HG02763 (cell line): ENCODE data around the gene PARP4.
"Not testable (repeated sequence)": the region's sequence is repeated elsewhere in the genome, so short reads cannot be mapped to it uniquely, and the experiment has no call there.

ENCODE experiments used
- ATAC-seq: cut with Tn5 transposase; IDR thresholded peaks from one replicate; pipeline ENCODE4 v1.9.1; 2021; ENCODE audit warnings: mild to moderate bottlenecking, moderate library complexity; ENCODE audit not compliant: unreplicated experiment

PARP4 gene

DNA sequence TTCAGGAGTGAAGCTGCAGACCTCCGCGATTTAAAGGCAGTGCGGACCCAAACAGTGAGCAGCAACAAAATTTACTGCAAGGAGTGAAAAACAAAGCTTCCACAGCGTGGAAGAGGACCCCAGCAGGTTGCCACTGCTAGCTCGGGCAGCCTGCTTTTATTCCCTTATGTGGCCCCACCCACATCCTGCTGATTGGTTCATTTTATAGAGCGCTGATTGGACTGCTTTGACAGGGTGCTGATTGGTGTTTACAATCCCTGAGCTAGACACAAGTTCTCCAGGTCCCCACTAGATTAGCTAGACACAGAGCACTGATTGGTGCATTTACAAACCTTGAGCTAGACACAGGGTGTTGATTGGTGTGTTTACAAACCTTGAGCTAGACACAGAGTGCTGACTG, 6.3 kb downstream of the PARP4 start:
- not testable (repeated sequence) for ATAC-seq

DNA sequence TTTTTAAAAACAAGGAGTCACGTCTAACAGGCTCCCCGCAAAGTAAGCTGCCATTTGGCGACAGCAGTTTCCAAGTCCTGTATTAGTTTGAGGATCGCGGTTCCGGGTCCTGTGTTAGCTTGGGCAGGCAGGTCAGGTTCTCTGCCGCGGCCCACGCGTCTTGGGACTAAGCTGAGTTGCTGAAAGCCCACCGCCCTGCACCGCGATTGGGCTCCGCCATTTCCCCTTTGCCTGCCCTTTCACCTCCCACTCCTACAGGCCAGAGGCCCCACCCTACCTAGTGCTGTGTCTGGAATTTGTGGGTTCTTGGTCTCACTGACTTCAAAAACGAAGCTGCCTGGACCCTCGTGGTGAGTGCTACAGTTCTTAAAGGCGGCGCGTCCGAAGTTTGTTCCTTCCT, 6.8 kb downstream of the PARP4 start:
- ATAC-seq: no peak

DNA sequence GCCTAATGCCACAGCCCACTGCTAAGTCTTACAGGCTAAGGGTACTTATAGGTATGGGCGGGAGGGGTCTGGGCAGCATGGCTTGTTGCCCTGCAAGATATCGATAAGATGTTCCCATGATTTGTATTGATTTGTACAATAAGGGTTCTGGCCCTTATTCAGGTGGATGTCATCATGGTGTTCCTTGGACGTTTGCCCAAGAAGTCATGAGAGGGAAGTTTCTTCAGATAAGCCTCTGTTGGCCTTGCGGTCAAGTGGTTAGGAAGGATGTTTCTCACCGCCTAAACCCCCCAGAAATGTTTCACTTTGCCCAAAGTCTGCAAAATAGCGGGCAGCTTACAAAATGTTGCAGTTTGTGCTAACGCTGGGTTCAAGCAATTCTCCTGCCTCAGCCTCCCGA, 7.3 kb downstream of the PARP4 start:
- no peak for ATAC-seq

DNA sequence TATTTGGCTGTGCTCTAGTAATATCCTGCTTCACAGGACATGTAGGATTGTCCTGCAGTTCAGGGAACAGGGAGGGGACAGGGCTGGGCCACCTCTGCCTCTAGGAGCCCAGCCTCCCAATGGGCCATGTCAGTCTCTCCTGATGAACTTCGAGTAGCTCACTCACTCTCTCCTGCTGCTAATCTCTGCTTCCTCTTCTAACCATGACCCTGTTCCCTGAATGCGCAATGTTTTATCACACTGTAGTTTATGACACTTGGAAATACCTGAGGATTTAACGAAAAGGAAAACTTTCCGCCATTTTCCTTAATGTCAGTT, 9.2 kb downstream of the PARP4 start:
- ATAC-seq: no peak

DNA sequence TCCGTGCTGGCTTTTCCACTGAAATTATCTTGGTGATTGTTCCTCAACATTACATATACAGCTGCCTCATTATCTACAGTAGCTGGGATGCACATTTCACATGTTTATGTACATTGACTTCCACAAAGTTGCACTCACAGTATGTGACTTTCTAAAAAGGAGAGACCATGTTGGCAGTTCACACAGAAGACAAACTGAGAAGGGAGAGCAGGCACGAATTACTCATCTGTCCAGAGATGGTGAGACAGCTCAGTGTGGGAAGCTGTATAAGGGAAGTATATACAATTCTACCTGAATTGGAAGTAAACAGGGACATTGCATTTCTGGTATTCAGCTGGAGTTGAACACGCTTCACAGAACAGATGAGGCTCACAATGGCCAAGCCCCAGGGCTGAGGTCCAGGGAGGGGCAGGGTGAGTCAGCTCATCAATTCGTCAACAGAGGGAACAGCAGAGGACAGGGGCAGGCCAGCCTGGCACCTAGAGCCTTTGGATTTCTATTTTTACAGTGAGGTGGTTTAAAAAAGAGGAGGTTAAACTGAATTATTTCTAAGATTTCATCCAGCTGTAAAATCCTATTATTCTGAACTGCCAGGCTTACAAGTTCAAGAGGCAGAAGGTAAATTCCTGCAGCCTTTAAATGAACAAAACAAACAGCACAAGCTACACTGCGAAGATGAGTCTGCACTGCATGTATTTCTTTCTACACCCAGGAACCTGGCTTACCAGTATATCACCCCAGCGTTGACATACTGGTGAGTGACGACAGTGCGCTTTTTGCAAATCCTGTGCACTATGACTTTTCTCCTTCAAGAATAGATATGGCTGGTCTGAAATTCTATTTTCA, 9.8 kb downstream of the PARP4 start:
- ATAC-seq: no peak

DNA sequence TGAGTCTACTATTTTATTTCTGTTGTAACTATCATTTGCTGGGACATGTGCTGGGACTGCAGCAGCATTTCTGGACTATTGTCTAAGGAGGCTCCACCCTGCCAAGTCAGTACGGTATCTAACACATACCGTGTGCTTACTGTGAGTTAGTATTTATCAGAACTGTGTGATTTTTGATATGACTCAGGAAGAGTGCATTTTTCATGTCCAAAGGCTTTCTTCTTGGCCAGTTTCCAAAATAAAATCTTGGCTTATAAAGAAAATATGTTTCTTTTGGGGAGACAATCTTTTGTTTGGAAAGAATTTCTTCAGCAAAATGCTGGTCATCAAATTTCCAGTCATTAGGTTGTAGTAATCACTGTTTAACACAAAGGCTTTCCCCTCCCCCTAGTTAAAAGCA, 11.6 kb downstream of the PARP4 start:
- no peak for ATAC-seq

DNA sequence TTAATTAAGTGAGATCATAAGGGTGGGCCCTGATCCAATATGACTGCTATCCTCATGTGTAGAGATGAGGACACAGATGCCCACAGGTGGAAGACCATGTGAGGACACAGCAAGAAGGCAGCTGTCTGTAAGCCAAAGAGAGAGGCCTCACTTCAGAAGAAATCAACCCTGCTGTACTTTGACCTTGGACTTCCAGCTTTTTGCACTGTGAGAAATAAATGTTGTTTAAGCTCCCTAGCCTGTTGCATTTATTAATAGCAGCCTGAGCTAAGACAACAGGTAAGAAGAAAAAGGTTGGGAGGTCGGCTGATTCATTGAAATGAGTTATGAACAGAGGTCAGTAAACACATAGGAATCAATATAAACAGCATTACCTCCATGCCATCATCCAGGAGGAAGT, 14.8 kb downstream of the PARP4 start:
- ATAC-seq: no peak

DNA sequence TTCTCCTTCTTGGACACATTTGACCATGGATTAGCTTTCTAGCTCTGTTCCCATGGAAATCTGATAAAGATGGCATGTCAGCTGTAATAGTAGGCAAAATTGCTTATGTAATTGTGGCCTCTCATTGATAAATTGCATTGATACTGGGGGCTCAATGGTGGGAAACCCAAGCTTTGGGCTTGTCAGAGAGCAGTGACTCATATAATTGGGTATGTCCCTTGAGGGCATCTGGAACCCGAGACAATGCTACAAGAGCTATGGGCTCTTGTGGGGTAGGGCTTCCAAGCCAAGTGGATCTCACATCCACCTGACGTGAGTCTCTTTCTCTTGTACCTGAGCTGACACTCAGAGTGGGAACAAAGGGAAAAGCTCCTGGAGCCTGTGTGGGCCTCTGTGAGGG, 16.3 kb downstream of the PARP4 start:
- ATAC-seq: not testable (repeated sequence)

DNA sequence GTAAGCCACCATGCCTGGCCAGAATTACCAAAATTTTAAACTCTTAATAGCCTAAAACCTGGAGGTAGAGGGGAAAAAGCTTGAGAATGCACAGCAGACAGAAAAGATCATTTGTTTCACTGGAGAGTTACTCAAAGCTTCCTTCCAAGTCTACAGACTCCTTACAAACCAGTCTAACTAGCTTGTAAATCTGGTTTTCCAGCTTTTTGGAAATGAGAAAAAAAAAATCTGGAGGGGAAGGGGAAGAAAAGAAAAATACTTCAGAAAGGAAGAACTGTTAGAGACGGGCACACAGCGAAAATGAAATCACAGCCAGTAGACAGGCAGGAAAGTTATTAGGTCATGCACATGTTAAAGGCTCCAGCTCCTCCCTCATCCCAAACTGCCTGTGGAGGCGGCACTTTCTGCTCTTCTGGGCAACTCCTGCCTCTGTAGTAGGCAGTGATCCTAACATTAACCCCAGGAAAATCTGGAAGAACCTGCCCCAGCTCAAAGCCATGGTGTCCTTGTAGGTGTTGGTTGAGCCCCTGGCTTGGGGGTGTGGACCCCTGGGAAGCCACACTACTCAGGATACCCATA, 17.3 kb downstream of the PARP4 start:
- ATAC-seq: no peak

DNA sequence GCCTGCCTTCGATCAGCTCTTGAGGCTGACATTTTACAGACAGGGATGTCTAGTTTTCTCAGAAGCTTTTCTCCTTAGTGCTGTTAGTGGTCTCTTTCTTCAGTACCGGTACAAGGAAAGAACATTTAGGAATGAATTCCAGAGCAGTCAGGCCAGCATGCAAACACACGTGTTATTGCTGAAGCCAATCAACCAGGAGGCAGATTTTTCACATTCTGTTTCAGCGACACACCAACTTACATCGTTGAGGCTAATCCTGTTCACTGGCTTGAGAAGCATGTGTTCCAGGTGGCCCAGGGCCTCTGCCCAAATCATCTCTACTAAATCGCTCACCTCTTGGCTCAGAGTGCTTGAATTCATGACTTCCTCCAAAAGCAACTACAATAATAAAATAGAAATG, 19.2 kb downstream of the PARP4 start:
- ATAC-seq: no peak

DNA sequence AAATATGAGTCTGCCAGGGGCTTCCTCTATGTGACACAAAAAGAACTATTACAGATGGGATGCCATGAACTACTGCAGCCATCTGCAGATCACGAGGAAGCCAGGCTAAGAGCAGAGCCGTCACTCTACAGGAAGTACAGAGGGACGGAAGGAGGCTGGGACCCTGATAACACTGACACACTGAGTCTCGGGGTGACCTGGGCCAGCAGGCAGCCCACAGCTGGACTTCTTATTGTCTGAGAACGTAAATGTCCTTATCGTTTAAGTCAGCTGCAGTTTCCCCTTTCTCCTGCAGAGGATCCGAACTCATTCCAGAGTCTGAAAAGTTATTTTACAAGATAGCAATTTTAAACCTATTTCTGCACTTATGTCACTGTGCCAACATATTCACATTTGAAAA, 20.7 kb downstream of the PARP4 start:
- no peak for ATAC-seq

DNA sequence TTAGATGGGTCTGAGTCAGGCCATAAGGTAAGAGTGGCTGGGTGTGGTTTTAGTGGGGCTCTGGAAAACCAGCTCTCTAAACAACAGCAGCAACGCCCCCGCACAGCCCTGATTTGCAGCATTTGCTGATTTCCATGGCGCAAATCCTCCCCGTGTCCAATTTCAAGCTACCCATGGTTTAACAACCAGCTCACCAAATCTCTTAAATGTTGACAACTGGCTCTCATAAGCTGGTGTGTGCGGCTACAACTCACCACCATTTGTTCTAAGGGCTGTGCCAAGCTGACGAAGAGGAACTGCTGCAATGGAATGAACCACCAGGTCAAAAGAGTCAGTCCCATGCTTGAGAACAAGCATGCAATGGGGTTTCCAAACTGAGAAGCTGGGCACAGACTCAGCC, 22.9 kb downstream of the PARP4 start:
- ATAC-seq: no peak

DNA sequence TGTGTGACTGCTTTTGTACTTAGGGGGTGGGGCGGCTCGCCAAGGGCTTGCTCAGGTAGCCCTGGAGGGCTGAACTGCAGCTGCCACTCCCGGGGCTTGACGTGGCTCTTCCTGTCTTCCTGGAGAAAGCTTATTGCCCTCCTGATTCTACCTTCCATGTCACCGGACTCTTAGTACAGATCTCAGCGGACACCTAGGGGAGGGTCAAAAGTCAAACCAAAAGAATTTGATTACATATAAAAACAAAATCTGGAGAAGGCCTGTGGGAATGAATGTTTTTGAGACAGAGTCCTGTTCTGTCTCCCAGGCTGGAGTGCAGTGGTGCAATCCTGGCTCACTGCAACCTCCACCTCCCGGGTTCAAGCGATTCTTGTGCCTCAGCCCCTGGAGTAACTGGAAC, 24.5 kb downstream of the PARP4 start:
- ATAC-seq: not testable (repeated sequence)

DNA sequence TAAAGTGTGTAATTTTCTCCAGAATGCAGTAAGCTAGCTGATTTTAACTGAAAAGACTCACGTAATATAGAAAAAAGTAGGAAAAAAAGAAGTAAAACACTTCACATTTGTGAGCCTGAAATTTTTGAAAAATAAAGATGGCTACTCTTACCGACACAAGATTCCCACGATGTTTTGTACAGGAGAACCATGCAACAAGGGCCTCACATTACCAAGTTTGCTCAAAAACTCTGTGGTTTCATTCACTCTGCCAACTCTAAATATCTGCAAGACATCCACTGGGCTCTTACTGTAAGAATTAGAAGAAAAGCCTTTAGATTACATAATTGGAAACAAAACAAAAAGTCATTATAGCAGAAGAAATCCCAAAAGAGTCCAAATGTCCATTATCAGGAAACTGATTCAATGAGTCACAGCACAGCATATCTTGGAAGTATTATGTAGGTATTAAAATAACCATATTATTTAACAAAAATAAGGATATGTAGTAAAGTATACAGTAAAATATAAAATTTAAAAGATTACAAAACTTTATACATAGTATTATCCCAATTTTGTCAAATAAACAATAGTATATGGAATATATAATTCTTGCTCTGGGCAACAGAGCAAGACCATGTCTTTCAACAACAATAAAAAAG, 26.4 kb downstream of the PARP4 start:
- ATAC-seq: not testable (repeated sequence)

DNA sequence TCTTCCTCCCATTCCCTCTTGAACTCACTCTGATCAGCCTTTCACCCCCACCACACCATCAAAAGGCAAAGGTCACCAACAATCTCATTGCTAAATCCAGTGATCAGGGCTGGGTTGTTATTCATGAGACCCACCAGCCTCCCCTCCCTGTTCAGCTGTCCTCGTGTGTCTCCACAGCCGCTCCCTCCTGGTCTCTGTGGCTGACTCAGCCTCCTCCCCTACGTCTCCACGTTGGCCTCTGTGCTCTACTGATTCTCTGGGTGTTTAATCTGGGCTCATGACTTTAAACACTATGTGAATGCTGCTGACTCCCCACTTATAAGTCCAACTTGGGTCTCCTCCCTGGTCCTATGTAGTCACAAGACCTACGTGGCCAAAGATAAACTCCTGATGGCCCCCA, 38.9 kb downstream of the PARP4 start:
- no peak for ATAC-seq

DNA sequence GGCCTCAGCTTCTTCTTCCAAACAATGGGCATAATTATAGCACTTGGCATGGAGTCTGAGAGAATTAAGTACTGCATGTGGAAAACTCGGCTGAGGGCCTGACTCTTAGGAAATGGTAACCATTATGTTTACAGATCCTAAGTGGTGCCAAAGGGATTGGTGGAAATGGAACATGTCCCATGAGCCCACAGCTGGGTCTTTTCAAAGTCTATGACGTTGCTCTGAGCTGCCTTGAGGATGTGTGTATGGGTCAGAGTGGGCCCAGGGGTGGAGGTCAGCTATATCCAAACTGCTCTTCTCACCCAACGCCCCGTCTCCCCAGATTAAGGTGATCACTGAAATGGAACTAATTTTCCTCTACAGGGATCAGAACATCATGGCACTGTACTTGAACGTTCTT, 40.4 kb downstream of the PARP4 start:
- not testable (repeated sequence) for ATAC-seq

DNA sequence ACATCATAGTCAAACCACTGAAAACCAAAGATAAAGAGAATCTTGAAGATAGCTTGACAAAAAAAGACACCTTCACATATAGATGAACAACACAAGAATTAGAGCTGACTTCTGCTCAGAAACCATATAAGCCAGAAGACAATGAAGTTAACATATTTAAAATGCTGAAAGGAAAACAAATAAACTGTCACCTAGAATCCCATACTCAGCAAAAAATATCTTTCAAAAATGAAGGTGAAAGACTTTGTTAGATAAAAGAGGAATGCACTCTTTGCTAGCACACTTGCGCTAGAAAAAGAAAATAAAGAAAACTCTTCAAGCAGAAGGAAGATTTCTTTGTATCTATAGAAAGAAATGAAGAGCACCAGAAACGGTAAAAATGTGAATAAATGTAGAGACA, 49.5 kb downstream of the PARP4 start:
- no peak for ATAC-seq

DNA sequence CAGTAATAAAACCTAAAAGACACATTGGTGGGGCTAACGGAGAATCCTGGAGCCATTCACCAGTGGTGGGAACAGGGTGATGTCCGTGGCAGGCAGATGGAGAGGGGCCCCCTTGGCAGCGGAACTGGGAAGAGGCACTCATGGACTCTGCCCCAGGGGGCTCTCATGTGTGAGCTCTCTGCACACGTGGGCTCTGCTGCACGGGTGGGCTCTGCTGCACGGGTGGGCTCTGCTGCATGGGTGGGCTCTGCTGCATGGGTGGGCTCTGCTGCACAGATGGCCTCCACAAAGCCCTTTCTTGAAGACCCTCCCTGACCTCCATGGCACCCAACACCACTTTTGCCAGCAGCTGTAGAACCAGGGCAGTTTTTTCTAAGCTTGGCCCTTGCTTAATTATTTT, 52.3 kb downstream of the PARP4 start:
- ATAC-seq: no peak

DNA sequence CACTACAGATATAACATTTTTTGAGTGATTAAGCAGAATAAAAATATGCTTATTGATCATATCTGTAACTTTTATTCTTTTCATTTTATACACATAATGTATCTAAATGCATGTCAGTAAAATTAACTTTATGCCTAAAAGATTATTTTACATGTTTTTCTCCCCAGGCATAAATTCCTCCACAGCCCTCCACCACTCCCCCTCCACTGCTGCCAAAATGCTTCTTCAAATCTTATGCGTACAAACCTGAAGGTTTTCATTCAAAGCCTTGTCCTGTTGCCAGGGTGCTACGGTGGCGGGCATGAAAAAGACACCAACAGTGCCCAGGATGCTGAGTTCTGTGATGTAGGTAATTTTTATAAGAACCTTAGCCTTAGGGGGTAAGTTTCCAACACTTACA, 52.9 kb downstream of the PARP4 start:
- ATAC-seq: no peak

DNA sequence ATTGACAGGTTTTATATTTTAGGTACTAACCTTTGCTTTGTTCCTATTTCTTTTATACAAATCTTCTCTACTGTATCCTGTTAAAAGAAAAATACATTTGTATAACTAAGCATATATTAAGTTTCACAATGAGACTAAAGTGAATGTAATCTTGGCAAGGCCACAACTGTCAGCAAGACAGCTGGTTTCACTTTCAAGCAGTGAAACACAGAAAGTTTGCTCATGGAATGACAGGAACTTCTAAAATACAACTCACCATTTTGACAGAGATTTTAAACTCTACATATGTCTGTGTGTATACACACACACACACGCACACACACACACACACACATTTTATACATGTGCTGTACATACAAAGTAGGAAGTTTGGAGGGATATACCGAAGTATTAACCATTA, 53.3 kb downstream of the PARP4 start:
- no peak for ATAC-seq

DNA sequence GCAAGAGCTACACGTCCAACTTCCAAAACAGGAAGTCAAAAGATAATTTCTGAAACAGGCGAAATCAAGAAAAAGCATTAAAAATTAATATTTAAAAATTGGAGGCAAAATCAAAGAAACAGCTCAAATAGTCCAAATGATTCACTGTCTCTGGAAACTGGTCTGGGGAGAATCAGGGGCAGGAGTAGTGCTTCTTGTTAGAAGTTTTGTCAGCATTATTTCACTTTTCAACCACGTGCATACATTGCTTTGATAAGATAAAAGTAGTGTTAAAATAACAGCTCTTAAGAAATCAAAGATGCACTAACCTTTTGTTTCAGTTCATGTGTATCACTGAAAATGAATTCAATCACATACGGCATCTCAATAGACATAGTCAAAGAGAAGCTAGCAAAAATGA, 53.8 kb downstream of the PARP4 start:
- ATAC-seq: no peak

DNA sequence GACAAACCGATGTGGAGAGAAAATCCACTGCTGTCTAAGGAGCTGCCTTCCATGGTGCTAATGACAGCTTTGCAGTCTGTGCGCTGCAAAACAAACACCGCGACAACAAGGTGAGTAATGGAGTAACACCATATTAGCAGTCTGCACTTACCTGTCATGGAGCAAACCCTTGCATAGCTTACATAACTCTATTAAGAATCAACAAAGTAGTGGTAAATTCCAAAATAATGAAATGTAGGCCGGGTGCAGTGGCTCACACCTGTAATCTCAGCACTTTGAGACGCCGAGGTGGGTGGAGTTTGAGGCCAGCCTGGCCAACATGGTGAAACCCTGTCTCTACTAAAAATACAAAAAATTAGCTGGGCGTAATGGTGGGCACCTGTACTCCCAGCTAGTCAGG, 56.2 kb downstream of the PARP4 start:
- ATAC-seq: no peak
